GM12892 (cell line): Measurements from ENCODE around the gene IFITM1.

Experiments used
- POLR2A ChIP-seq: IDR thresholded peaks from 2 replicates; pipeline ENCODE4 v1.6.1; 2011; ENCODE audit warnings: low read depth, low read length, control low read depth
- POLR2AphosphoS5 ChIP-seq: IDR thresholded peaks from 2 replicates; pipeline ENCODE4 v1.6.1; 2011; ENCODE audit warnings: low read depth, low read length, control low read depth
- TAF1 ChIP-seq: IDR thresholded peaks from 2 replicates; pipeline ENCODE4 v1.6.1; 2011; ENCODE audit warnings: low read depth, mild to moderate bottlenecking, control low read depth, low read length, borderline replicate concordance

DNA sequence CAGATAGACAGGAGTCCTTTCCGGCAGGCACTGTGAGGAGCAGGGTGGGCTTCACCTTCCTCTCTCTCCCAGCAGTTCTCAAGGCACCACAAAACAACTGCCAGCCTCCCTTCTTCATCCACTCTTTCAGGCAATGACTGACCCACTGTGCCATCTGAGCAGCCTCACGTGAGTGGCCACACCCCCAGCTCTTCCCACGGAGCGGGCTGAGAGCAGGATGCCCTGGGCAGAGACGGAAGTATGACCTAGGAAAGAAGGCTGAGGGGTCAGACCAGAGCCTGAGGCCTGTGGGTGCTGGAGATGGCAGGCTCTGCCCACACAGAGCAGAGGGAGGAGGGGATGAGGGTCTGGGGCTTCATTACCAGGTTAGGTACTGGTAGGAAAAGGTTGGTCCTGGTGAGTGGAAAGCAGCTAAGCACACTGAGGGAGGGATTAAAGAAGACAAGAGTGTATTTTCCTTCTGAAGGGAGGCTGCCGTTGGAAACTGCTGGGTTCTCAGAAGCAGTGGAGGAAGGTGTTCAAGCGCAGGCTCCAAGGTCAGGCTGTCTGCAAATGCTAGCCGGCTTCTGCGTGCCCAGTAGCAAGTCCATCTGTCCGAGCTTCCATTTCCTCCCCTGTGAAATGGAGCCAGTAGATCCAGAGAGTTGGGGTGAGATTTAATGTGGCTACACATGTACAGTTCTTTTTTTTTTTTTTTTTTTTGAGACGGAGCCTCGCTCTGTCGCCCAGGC is 31.0 kb upstream of the IFITM1 start:
- TF ChIP-seq POLR2A (no peak), POLR2AphosphoS5 (no peak), TAF1 (no peak)
